HG03442 (cell line): ENCODE measurements around the gene RPAP3.
A peak's percentile ranks its signal among the peaks of the same experiment; 100 is the strongest.

Experiments
- ATAC-seq: cut with Tn5 transposase; IDR thresholded peaks from one replicate; pipeline ENCODE4 v1.9.1; 2021; ENCODE audit warnings: mild to moderate bottlenecking, moderate library complexity; ENCODE audit not compliant: unreplicated experiment

Gene RPAP3

DNA sequence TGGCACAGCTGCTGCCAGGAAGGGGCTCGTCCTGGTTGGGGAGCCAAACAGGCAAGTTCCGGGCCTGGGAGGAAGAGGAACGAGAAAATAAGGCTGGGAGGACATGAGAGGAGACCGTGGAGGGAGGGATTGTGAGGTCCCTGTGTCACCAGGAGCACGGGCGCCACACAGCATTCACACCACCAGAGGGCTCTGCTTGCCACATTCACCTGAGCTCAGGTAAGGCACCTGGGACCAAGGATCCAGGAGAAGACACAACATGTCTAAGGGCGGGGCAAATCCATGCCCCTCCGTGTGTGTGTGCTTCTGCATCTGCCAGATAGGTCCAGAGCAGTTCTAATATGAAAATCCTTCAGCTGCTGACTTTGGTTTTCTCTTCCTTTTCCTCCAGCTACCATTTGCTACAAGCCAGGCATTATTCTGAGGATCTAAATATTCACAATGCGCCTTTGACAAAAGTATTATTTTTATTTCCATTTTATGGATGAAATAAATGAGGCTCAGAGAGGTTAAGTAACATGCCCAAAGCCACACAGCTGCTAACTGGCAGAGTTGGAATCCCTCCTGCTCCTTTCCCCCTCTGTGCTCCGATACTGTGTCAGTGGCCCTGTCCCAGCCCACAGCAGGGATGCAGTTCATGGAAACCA, 38.3 kb upstream of the RPAP3 start:
- no peak for ATAC-seq

DNA sequence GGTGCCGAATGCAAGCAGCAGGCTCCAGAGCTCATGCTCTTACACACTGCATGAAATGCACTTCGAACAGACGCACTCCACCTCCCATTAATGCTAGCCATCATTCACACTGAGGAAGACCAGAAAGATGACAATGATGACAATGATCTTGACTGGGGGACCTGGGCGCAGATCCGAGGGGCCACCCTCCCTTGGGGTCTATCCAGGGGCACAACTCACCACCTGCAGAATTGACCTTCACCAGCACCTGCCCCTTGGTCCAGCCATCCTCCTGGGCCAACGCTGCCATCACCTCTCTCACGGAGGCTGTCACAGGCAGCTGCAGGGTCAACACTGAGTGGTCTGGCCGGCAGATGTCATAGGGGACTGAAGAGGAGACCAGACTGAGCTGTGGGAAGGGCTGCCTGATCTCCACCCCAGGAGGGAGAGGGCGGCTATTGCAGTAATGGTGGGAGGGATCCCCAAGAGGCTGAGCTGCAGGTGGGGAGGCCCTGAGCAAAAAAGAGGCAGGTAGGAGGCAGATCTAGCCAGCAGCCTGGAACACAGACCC, 37.6 kb upstream of the RPAP3 start:
- ATAC-seq: no peak

DNA sequence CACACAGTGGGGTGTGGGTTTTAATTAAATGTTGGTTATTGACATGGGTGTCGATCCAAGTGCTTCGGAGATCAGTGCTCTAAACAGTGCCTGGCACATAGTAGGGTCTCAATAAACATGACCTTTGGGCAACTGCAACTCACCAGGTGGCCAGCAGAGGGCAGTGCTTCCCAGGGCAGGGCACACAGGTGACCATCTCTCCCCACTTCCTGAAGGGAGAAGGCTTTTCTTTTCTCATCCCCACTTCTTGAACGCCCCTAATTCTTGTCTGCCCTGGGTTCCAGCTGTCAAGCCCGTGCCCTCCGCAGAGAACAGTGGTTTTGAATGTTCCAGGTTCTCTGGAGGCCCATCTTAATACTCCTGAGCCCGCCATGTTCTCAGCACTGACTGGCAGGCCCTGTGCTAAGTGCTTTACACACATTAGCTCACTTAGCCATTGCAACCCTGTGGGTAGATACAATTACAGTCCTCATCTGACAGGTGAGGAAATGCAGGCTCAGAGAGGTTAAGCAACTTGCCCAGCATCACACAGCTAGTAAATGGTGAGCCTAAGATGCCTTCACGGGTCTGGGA, 36.5 kb upstream of the RPAP3 start:
- ATAC-seq: no peak

DNA sequence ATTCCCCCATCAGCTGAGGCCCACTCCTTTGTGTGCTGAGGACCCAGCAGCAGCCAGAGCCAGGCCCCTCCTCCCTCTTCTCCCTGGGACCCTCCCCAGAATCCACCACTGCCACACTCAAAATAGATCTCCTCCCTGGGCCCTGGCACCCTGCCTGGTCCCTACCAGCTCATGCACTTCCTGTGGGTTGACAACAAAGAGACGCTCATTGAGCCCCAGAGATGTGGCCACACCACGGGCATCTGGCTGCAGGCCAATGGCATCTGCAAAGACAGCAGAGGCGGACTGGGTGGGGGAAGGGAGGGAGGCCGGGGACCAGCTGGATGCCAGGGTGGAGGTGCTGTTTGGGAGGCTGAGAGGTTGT, 35.5 kb upstream of the RPAP3 start:
- no peak for ATAC-seq

DNA sequence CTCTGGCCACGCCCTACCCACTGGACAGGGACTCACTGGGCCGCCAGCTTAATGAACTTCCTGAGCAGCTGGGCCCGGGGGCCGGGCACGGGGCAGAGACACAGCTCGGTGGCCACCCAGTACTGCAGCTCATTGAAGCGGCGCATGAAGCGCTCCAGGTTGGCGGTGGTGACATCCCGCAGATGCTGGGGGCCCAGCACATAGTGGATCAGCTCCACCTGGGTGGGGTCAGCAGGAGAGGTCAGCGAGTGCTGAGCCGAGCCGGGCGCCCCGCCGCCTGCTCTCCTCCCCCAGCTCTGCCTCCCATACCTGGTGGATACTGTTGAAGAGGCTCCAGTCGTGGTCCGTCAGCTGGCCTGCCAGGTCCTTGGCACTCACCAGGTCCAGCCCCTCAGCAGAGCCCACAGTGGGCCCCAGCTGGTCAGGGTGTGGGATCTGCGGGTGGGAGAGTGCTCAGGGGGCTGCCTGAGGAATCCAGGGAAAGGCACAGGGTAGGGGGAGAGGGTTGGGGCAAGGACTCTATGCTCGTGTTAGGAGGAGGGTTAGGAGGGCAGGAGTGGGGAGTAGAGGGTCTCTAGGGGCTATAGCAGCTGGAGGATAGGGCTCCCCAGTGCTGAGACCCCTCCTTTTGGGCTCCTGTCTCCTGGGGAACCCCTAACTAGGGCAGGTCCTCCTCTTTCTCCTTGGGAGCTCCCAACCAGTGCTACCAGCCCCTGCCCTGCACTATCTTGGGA, 34.9 kb upstream of the RPAP3 start:
- ATAC-seq: peak; percentile 41

DNA sequence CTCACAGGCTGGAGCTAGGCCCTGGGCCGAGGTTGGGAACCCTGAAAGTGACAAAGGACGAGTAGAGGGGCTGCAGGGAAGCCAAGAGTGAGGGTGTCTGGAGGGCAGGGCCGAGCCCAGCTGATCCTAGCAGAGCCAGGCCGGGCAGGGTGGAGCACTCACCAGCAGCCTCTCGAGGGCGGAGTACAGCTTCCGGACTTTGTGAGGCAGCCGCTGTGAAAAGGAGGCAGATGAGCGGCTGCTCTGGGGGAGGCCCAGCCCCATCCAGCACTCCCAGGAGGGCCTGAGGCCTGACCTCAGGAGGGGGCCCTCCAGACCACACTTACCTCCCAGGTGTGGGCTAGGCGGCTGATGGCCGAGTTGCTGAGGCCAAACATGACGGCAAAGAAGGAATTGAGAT, 34.1 kb upstream of the RPAP3 start:
- peak; percentile 62 for ATAC-seq

DNA sequence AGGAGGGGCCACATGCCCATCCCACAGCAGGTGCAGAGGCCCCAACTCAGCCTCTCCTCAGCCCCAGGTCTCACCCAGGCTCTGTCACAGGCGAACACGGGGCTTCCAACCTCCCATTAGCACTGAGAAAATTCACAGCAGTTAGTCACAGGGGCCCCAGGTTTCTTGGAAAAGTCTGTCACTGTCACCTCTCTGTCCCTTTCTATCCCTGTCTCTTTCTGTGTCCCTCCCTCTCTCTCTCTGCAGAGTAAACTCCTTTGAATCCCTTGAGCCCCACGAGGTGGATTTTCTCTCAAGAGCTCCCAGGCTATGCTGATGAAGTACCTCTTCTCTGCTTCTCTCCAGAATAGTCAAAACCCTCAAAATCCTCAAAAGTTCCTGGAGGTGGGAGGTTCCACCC, 33.5 kb upstream of the RPAP3 start:
- ATAC-seq: no peak

DNA sequence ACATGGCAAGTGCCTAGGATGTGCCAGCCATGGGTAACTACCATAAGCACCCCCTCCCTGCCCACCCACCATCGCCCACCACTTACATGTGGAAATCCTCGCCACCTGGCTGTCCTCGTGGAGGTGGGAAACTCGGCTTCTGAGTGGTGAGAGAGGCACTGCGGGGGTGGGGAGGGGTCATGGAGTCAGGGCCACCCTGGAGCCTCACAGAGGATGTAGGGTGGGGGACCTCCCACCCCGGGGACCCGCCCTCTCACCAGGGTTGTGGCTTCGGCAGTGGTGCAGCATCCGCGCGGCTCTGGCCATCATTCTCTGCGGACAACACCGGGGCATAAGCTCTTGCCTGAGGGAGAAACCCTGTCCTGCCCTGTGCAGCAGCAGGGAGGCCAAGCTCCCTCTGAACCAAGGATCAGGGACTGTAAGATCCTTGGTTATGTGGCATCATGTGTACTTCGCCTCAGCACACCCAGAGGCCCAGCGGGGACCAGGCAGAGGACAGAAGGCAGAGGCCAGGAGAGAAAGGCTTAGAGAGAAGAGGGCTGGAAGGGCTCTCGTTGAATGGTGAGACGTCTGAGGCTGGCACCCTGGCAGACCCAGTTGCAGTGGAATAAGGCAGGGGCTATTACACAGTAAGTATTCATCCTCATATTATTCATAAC, 32.2 kb upstream of the RPAP3 start:
- ATAC-seq: no peak

DNA sequence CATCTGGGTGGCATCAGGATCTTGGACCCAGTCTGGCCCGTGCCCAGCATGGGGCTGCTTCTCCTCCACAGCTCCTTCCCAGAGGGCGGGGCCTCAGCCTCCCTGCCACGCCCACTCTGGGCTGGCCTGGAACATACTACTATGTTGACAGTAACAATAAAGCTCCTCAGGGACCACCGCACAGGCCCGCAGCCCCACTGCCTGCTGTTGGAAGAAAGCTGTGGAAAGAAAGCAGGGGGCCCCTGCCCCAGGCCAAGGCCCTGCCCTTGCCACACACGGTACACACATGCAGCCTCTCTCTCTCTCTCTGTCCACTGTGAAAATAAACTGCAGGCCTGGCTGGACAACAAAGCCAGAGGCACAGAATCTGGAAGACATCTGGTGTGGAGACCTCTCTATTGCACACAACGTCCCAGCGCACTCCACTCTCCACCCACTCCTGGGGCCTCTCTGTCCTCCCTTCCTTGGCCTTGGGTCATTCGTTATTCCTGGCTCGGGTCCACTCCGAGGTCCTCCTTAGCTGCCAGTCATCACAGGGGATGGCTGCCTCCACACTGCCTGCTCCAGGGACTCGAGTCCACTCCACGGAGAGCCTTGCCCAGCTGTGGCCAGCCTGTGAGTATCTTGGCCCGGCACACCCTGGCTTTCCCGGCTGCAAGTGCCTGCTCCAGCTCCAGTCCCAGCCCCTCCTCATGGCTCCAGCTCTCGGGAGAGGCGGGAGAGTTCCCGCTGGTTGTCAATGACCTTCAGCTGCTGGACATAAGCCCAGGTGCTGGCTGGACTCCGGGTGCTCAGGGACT, 31.2 kb upstream of the RPAP3 start:
- ATAC-seq: no peak

DNA sequence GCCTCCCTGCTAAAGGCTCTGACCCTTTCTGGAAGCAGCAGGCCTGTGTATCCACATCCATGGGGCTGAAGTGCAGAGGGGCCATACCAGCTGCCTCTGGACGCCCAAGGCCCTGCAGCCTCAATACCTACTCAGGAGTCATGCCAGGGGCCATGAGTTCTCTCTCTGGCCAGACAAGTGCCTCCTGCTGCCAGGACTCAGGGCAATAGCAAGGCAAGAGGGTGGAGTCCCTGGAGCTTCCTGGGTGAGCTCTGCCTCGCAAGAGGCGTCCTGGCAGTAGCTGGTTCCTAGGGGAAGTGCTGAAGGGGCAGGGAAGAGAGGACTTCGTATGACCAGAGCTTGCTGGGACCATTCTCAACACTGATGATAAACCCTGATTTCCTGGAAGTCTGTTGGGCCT, 30.4 kb upstream of the RPAP3 start:
- ATAC-seq: no peak

DNA sequence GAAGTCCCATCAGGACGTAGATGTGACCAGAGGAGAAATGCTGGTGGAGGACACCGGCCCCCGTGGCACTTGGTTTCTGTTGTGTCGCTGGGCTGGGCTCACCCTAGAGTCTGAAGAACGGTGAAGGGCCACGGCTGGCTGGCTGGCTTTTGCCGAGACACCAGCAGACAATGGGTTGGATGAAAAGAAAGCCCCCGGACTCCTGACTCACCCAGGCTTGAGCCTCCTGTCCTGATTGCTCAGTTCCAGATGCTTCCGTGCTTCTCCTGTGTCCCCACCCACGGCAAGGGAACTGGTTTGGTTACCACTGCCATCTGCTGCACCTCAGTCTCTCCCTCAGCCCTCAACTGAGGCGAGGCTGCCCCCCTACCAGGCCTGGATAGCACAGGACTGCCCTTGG, 29.8 kb upstream of the RPAP3 start:
- no peak for ATAC-seq

DNA sequence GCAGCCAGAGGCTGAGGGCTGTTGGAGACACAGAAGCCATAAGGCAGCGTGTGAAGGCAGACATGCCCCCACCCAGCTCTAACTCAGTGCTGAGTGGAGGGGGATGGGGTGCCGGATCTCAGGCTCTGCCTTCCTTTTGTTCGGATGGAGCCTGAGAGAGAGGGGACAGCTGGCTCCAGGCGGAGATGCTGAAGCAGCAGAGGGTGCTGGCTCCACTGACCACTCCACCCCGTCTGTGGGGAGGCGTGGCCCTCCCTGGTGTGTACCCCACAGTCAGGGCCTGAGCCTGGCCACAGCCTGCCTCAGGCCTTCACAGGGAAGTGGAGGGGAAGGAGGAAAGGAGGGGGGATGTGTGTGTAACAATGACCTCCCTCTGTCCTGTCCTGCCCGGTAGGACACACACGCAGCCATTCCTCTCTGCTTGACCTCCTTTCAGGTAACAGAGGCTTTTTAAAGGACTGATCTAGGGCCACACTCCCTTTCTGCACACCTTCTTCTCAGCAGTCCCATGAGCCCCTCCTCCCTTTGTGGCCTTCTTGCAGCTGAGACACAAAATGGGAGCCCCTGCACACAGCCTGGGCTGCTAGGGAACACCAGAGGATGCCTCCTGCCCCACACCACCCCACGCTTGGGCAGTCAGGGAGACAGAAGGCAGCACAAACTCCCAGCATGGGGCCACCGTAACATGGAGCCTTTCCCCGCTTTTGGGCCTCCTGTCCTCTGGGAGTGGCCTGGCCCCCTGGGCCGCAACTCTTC, 29.1 kb upstream of the RPAP3 start:
- ATAC-seq: no peak

DNA sequence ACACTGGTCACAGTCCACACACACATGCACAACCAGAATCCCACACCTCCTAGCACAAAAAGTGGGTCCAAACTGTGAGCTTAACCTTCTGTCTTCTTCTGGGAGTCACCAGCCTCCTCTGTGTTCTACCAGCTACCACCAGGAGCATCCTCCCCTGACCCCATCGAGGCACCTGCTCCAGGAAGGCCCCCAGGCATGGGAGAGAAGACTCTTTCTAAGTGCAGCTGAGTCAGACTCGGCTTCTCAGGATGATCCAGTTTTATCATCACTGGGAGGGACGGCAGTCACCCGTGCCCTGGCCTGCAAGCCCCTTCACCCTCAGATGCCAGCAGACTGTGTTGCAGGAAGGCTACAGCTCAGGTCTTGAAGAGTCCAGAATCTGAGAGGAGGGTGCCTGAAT, 27.3 kb upstream of the RPAP3 start:
- no peak for ATAC-seq

DNA sequence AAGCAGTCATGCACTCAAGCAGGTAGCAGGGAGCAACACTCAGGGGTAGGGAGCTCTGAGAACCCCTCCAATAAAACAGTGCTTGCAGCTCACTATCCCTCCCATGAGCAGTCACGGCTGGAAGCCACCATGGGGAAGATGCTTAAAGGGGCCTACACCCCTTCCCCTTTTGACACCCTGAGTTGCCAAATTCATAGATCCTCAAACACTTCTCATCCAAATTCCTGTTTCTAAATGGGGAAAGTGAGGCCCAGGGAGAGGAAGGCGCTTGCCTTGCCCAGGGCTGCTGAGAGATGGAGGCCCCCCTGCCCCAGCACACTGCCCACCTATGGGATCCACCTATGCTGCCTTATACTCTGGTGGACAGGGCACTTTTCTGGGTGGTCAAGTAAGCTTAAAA, 26.7 kb upstream of the RPAP3 start:
- no peak for ATAC-seq

DNA sequence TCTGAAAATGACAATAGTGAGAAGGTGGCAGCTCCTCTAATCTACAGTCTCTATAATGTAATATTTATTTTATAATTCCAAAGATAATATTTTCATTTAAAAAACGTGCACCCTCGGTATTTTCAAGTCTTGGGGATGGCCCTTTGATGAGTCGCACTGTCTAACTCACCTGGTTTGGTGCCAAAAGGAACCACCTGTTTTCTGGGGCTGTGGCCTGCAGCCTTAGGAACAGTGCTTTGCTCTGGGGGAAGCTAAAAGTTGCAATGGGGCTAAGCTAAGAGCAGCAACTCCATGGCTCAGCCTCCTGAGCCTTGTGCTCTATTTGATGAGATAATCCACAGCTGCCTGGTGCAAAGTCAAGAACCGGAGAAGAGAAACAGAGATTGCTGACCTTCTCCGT, 25.9 kb upstream of the RPAP3 start:
- ATAC-seq: no peak

DNA sequence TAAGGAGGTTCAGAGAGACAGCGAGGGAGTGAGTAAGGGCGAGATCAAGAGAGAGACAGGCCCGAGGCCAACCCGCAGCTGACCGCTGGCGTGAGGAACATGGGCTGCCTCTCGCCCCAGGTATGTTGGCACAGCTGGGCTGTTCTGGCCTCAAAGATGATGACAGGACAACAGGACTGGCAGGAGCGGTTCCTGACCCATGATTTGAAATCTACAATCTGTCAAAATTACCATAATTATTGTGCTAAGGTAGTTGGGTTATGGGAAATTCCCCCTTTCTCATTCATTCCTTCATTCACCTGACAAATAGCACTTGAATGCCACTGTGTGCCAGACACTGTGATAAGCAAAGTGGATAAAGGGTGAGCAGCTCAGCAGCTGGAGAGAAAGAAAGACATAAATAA, 24.5 kb upstream of the RPAP3 start:
- ATAC-seq: no peak

DNA sequence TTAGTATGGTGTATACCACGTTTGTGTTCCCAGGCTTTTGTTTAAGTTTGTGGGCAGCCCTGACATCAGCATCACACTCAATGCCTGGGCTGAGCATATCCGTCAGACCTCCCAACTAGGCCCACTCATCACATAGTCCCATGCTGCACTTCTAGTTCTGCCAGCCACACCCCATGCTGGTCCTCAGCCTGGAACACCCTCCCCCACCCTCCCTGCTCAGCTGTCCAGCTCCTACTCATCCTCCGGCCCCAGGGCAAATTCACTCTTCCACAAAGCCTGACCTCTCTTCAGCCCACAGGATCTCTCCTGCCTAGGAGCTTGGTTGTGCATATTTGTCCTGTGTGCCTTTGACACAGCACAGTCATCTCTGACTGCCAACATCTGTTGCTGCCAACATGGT, 23.4 kb upstream of the RPAP3 start:
- ATAC-seq: no peak

DNA sequence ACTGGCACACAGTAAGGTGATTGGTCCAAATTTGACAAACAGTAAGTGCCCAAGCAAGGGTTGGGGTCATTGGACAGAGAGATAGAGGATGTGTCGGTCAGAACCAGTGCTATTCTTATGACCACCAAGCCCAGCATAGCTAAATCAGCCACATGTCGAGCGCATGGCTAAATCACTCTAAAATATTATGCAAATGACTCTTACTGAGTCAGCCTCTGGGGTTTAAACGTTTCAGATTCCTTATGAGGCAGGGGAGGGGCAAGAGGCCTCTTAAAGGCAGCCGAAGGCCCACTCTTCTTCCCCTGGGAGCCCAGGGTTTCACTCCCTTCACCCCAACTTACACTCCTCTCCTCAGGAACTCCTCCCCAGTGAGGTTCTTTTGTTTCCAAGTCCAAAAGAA, 20.1 kb upstream of the RPAP3 start:
- ATAC-seq: peak; percentile 83

DNA sequence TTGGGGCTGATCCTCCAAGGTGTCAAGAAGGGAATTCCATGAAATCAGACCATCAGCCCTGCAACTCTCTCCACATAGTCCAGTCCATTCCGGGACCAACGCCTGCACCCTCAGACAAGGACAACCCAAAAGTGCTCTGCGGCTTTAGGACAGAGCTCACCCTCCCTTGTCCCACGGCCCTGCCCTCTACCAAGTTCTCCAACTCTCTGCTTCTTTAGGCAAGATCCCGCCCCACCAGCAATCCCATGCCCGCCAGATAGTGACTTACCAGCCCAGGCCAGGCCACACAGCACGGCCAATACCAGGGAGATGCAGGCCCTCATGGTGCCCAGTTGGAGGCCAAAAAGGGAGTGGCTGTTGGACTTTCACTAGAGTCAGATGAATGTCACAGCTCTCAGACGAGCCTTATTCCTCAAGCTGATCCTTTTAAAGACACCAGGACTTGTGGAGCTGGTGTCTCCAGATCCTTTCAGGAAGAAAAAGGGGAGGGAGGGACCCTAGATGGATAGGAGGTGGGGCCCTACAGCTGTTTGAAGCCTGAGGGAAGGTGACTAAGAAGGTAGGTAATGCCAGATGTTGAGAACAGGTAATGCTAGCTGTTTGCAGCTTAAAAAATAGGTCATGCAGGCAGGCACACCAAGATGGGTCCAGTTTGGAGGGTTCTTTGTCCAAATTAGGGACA, 19.4 kb upstream of the RPAP3 start, which contains the start of gene ENDOU:
Gene ENDOU (minus strand): TSS at position 400 of the 682 bp plus-strand sequence. CDS start 77 bp downstream, at position 323.
- ATAC-seq: no peak
